T-helper 9 cell (primary cell): ENCODE measurements around the gene IL17REL.
"Not testable (repeated sequence)": the region's sequence is repeated elsewhere in the genome, so short reads cannot be mapped to it uniquely, and the experiment has no call there.

Experiments used
- DNase-seq: peaks from one replicate; pipeline ENCODE4 v3.0.0-alpha.2; 2020

Gene IL17REL

DNA sequence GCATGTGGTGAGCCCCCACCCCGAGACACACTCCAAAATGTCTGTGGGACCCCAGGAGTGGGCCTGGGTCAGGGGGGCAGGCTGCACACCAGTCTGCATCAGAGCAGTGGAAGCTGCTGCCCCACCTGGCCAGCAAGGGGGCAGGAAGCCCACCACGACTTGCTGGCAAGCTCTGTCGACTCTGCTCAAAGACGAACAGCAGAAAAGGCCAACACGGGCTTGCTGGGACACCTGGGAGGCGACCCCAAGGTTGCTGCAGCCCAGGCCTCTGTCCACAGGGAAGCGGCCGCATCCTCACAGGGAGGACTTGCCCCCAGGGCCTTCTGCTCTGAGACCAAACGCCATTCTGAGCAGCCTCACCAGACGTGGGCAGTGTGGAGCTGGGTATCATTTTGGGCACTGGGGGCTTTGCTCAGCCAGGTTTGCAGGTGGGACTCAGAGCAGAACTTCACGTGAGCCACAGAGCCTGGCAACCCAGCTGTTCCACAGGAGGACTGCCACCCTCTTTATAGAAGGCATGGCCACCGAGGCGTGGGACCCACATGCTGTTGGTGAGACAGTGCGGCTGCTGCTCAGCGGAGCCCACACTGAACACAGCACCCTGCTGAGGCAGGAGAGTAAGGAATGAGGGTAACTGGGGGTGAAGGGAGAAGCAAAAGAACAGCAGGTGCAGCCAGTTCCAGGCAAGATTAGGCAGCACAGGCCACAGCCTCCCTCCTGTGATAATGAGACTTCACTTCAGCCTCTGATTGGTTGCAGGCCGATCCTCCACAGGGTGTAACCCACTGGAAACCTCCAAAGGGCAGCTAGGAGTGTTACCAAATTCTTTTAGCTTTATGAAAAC lies 11.0 kb downstream of the IL17REL start:
- no peak for DNase-seq

DNA sequence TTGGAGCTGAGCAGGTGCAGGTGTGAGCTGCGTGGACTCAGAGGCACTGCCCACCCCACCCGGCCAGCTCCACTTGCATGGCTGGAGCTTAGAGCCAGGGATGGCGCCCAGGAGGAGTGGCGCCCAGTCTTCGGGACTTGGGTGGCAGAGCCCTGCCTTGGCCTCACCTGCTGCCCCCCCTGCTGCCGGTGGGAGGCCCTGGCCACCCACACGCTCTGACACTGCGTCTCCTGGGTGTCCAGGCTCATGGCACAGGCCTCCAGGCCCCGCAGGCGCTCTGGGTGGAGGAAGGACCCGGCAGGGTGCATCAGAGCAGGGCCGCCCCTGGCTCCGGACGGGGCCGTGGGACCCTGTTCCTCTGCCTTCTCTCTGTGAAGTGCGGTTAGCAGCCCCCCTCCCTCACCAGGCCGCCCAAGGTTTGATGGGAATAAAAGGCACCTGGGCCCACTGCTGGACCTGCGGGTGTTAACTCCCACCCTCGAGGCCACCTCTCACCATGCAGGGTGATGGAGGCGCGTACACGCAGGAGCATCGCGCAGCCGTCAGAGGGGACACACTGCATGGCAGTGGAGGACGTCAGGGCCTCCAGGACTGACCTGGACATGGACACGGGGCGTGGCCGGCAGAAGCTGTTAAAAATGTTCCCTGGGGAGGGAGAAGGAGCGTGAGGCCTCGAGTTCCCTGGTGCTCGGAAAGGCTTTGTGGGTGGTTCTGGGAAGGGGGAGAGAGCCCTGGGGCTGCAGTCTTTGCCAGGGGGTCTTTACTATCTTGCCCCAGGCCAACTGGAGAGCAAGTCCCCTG lies 11.8 kb downstream of the IL17REL start:
- no peak for DNase-seq

- no peak for DNase-seq
Measured at GRCh38 chr22:49999946-50000586, 12.5 kb downstream of the IL17REL start.

DNA sequence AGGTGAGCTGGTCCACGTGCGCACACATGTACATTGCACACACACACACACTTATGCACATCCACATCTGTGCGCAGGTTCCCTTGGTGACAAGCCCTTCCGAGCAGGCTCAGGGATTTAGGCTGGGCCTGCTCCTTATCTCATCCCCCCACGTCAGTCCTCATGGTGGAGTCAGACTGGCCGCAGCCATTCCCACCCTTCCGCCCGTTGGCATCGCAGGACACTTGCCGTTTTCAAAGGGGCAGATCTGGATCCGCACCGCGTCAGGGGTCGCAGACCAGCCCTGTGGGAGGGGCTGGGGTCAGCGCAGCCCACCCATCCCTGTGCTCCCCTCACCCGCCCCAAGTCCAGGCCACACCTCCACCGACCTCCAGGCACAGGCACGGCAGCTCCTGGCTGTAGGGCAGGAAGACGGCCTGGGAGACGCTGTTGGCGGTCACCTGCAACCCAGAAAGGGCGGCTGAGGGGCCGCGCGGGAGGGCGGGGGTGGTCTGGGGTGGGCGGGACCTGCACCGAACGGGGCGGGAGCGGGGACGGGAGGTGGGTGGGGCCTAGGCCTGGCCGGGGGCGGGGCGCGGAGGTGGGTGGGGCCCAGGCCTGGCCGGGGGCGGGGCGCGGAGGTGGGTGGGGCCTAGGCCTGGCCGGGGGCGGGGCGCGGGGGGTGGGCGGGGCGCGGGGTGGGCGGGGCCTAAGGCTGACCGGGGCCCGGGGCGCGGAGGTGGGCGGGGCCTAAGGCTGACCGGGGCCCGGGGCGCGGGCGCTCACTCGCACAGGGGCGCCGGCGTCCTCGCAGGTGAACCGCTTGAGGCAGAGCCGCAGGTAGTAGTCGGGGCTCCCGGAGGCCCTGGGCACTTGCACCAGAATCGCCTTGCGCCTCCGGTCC lies 13.3 kb downstream of the IL17REL start:
- no peak for DNase-seq

GRCh38 chr22:49998718-49999062 lies 13.9 kb downstream of the IL17REL start:
- no peak for DNase-seq

DNA sequence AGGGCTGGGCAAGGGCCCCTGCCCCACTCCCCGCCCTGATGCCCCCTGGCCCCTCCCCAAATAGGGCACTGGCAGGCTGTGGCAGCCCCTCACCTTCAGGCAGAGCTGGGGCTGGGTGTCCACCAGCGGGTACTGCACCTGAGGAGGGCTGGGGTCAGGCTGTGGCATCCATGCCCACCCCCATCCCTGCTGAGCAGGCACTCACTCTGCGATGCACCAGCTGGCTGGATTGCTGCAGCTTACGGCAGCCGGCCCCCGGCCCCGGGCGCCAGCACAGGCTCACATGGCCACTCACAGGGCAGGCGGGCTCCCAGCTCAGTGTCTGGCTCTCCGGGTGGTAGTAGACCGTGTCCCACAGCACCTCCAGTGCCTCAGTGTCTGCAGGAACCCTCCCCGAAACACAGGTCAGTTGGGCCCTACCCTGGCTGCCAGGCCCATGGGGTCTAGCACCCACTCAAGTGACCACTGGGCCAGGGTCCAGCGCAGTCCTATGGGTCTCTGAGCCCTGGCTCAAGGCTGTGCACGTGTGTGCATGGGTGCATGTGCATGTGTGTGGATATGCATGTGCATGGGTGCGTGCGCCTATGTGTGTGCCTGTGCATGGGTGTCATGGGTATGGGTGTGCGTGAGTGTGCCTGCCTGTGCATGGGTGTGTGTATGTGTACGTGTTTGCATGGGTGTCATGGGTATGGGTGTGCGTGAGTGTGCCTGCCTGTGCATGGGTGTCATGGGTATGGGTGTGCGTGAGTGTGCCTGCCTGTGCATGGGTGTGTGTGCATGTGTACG lies 14.4 kb downstream of the IL17REL start:
- no peak for DNase-seq

DNA sequence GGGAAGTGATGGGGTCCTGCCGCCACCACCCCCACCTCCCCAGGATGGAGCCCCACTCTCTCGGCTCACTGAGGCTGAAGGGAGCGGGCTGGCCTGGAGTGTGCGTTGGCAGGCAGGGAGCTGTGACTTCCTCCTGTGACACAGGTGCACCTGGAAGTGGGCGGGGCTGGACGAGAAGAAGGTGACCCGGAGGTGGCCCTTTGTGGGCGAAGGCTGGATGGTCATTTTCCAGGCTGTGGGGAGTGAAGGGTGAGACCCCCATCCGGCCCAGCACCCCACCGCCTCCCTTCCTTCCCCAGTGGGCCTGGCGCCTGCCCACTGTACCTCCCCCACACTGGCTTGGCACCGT lies 15.3 kb downstream of the IL17REL start:
- DNase-seq, result no peak

- no peak for DNase-seq
Measured at GRCh38 chr22:49996518-49997250, 15.9 kb downstream of the IL17REL start.

DNA sequence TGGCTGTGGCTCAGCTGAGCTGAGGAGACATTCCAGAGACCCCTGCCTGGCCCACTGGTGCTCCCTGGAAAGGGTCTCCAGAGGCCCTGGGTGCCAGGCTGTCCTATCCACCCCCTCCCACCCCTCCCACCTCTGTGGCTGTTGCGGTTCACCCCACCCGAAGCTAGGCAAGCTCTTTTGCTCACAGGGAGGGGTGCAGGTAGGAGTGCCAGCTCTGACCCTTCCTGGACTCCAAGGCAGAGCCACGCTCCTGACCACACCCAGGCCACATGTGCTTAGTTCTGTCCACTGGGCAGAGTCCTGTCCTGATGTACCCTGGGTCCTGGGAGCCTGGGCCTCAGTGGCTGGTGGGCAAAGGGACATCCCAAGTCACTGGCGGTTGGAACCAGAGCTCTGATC lies 16.4 kb downstream of the IL17REL start:
- DNase-seq, result no peak

DNA sequence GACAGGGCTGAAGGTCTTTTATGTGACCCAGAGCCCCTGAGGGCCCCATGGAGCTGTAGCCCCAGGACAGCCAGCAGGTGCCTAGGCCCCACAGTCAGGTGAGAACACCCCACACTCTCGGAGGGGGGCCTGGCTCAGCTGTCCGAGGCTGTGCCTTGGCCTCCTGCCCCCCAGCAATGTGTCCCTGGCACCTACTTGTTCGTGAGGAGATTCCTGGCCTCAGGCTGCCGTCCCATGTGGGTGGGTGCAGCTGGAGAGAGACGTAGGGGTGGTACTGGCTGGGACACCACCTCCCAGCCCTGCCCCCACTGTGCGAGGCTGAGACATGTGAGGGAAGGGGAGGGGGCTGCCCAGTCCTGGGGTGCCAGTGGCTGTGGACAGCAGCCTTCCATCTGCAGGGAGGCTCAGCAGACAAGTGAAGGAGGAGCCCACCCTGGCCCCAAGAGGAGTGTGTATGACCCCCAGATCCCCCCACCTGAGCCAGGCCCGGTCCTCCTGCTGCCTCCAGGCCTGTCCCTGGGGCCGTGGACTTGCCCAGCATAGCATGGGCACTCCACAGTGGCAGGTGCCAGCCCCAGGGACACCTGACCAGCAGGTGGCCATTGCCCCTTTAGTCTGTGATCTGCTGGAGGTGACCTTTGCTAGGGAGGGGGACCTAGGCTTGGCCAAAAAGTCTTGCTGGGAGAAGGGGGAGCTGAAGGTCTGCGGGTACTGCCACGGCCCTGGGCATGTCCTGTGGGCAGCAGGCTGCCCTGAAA lies 17.0 kb downstream of the IL17REL start:
- DNase-seq, result no peak

DNA sequence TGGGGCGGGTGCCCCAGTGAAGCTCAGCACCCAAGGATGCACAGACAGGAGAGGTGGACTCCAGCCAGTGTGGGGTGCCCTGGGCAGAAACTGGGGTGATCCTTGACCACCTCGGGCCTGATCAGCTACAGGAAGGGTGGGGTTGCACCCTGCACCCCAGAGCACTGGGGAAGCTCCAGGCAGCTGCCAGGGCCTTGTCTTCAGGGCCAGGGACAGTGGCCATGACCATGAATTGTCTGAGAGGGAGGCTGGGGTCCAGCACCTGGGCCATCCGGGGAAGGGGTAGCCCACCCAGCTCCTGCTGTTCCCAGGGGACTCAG lies 17.6 kb downstream of the IL17REL start:
- no peak for DNase-seq

DNA sequence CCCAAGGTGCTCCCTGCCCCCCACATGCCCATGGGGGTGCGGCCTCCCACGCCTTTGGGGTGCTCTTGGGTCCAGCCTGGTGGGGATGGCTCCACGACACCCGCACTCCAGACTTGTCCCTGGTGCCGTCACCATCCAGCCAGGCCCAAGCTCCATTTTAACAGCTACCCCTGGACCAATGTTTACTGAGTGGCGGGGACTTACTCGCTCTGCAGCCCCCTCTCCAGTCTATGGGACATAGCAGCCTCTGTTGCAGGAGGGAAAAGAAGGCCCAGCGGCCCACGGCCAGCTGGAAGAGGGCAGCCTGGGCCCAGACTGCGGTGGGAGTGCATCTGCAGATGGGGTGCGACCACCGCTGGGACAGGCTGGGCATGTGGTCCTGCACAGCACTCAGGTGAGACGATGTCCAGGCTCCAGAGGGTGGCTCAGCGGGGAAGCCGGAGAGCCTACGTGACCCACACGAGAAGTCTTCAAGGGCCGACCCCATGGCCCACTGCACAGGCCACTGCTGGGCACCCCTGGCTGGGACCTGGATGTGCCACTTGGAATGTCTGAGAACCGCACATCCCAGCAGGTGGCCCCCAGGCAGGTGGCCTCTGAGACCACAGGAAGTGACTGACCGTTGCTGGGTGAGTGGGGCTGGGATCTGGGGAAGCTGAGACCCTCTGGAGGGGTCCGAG lies 18.1 kb downstream of the IL17REL start:
- DNase-seq, result no peak

GRCh38 chr22:49993649-49994360 lies 18.8 kb downstream of the IL17REL start:
- DNase-seq, result no peak

DNA sequence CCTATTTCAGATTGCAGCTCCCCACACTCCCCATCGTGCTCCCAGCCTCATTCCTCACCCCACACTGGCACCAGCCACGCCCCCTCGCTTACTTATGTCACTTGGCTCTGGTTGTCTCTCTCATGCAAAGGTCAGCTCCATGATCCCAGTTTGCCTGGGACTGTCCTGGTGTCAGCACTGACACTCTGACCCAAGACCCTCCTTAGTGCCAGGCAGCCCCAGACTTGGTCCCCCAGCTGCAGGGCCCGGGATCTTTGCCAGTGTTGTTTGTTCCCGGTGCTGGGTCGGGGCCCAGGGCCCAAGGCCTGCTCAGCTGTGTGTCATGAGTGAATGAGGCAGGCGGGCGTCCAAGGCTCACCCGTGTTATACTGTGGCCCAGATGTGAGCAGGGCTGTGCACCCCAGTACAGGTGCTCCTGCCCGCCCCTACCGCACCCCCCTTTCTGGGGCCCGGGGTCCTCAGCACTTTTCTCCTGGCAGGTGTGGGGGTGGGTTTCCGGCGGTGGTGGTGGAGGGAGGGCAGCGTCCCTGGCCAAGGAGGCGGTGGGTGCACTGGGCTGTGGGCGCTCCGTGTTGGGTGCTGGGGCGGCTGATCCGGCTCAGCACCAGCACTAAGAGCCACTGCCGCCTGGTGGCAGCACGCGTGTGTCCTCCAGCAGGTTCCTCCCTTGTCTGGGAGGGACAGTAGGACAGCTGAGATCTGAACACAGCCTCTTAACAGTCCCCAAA lies 19.5 kb downstream of the IL17REL start:
- DNase-seq, result peak; percentile 52

- DNase-seq, result no peak
Measured at GRCh38 chr22:49991907-49992533, 20.5 kb downstream of the IL17REL start.

- DNase-seq, result no peak
Measured at GRCh38 chr22:49991167-49991566, 21.4 kb downstream of the IL17REL start.

DNA sequence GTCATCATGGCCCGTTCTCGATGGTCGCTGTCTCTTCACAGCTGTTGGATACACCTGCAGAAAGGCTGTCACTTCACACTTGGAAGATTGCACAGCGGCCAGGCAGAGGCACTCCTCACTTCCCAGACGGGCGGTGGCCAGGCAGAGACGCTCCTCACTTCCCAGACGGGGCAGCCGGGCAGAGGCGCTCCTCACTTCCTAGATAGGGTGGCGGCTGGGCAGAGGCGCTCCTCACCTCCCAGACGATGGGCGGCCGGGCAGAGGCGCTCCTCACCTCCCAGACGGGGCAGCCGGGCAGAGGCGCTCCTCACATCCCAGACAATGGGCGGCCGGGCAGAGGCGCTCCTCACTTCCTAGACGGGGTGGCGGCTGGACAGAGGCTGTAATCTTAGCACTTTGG lies 22.7 kb downstream of the IL17REL start:
- DNase-seq, result not testable (repeated sequence)

DNA sequence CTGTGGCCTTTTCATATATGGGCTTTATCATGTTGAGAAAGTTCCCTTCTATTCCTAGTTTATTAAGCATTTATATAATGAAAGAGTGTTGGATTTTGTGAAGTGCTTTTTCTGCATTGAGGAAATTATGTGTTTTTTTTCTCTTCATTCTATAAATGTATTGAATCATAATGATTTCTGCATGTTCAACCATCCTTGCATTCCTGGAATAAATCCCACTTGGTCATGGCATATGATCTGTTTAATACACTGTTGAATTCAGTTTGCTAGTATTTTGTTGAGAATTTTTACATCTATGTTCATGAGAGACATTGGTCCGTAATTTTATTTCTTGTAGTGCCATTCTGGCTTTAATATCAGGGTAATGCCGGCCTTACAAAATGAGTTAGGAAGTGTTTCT lies 26.2 kb downstream of the IL17REL start:
- no peak for DNase-seq
